ENCODE data around the gene NET1.
"Not testable (repeated sequence)": the region's sequence is repeated elsewhere in the genome, so short reads cannot be mapped to it uniquely, and the experiment has no call there.

Gene NET1

DNA sequence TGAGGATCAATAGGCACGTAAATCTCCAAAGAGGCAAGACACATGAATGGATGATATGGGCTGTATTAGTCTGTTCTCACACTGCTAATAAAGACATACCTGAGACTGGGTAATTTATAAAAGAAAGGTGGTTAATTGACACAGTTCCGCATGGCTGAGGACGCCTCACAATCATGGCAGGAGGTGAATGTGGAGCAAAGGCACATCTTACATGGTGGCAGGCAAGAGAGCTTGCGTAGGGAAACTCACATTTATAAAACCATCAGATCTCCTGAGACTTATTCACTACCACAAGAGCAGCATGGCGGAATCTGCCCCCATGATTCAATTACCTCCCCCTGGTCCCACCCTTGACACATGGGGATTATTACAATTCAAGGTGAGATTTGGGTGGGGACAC, 33.2 kb upstream of the NET1 start:
- H3K9me3 ChIP-seq (ENCODE audit: control insufficient read depth in 1 of 2, low read length in 2 of 2); H3K4me1 ChIP-seq (ENCODE audit: control insufficient read depth in 1 of 2, insufficient read depth in 2 of 2, low read length in 2 of 2); H3K4me3 ChIP-seq (ENCODE audit: low read depth in 1 of 2, low read length in 2 of 2); H3K27ac ChIP-seq (ENCODE audit: low read length); H3K36me3 ChIP-seq (ENCODE audit: control insufficient read depth in 1 of 2, insufficient read depth in 2 of 2, low read length in 2 of 2); H3K27me3 ChIP-seq (ENCODE audit: low read depth, low read length): not testable (repeated sequence)

DNA sequence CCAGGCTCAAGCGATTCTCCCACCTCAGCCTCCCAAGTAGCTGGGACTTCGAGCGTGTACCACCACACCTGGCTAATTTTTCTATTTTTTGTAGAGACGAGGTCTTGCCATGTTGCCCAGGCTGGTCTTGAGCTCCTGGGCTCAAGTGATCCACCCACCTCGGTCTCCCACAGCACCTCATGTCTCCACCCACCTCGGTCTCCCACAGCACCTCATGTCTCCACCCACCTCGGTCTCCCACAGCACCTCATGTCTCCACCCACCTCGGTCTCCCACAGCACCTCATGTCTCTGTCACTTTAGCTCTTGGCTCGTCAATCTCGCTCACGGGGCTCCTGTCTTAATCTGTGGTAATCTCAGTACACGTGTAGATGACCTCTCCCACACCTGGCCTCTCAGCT, 32.0 kb upstream of the NET1 start:
- H3K27me3 ChIP-seq (ENCODE audit: low read depth, low read length); H3K27ac ChIP-seq (ENCODE audit: low read length); H3K4me3 ChIP-seq (ENCODE audit: low read depth in 1 of 2, low read length in 2 of 2); H3K36me3 ChIP-seq (ENCODE audit: control insufficient read depth in 1 of 2, insufficient read depth in 2 of 2, low read length in 2 of 2); H3K9me3 ChIP-seq (ENCODE audit: control insufficient read depth in 1 of 2, low read length in 2 of 2); H3K4me1 ChIP-seq (ENCODE audit: control insufficient read depth in 1 of 2, insufficient read depth in 2 of 2, low read length in 2 of 2): not testable (repeated sequence)

DNA sequence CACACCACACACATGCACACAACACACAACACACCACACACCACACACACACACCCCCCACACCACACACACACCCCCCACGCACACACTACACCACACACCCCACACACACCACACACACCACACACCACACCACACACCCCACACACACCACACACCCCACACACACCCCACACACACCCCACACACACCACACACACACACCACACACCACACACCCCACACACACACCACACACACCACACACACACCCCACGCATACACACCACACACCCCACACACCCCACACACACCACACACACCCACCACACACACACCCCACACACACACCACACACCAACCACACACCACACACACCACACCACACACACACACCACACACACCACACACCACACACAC, 31.2 kb upstream of the NET1 start:
- H3K4me3 ChIP-seq (ENCODE audit: low read depth in 1 of 2, low read length in 2 of 2) = no peak overlapping the region
- H3K9me3 ChIP-seq (ENCODE audit: control insufficient read depth in 1 of 2, low read length in 2 of 2) = no peaks in the 10 kb centered on the region
- H3K4me1 ChIP-seq (ENCODE audit: control insufficient read depth in 1 of 2, insufficient read depth in 2 of 2, low read length in 2 of 2) = no peaks in the 10 kb centered on the region
- H3K27me3 ChIP-seq (ENCODE audit: low read depth, low read length) = no peaks in the 10 kb centered on the region
- H3K27ac ChIP-seq (ENCODE audit: low read length) = no peak overlapping the region
- H3K36me3 ChIP-seq (ENCODE audit: control insufficient read depth in 1 of 2, insufficient read depth in 2 of 2, low read length in 2 of 2) = no peaks in the 10 kb centered on the region

DNA sequence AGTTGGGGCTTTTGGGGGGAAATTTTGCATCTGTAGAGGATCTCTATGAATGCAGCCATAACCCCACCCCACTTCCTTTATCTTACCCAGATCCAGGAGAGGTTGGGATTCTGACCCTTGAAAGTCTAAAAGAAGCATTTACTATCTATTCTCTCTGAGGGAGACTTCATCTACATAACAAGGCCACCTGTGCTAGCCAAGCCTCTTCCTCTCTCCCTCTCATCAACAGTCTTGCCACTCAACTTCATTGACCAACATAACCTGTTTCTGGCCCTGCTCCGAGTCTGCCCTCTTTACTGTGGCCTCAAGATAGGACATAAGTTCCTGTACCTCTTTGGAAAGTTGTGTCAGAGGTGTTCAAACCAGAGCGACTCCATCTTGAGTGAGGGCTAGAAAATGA, 27.1 kb upstream of the NET1 start:
- Histone ChIP-seq H3K27me3 (ENCODE audit: low read depth, low read length) (no peaks in the 10 kb centered on the region), H3K4me3 (ENCODE audit: low read depth in 1 of 2, low read length in 2 of 2) (no peak overlapping the region), H3K4me1 (ENCODE audit: control insufficient read depth in 1 of 2, insufficient read depth in 2 of 2, low read length in 2 of 2) (no peaks in the 10 kb centered on the region), H3K36me3 (ENCODE audit: control insufficient read depth in 1 of 2, insufficient read depth in 2 of 2, low read length in 2 of 2) (no peaks in the 10 kb centered on the region), H3K9me3 (ENCODE audit: control insufficient read depth in 1 of 2, low read length in 2 of 2) (peaks cover 0 to 10% of the 10 kb centered on the region in 2 donors), H3K27ac (ENCODE audit: low read length) (no peak overlapping the region)

DNA sequence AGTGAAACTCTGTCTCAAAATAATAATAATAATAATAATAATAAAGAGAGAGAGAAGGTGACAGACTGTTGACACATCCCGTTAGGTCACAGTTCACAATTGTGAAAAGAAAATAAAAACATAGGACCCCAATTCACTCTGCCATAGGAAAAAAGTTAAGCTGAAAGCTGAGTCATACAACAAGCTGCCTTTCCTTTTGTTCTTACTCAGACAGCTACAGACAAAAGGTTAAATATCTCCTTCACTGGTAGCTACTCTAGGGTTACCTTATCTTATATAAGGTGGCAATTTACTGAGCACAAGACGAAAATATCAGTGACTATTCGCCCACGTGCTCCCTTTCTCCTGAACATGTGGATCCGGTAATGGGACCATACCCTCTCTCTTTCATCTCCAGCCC, 25.2 kb upstream of the NET1 start:
- Histone ChIP-seq H3K27ac (ENCODE audit: low read length) (no peak overlapping the region), H3K4me1 (ENCODE audit: control insufficient read depth in 1 of 2, insufficient read depth in 2 of 2, low read length in 2 of 2) (no peaks in the 10 kb centered on the region), H3K36me3 (ENCODE audit: control insufficient read depth in 1 of 2, insufficient read depth in 2 of 2, low read length in 2 of 2) (no peaks in the 10 kb centered on the region), H3K9me3 (ENCODE audit: control insufficient read depth in 1 of 2, low read length in 2 of 2) (peaks cover 6 to 24% of the 10 kb centered on the region in 2 donors), H3K27me3 (ENCODE audit: low read depth, low read length) (no peaks in the 10 kb centered on the region), H3K4me3 (ENCODE audit: low read depth in 1 of 2, low read length in 2 of 2) (no peak overlapping the region)

DNA sequence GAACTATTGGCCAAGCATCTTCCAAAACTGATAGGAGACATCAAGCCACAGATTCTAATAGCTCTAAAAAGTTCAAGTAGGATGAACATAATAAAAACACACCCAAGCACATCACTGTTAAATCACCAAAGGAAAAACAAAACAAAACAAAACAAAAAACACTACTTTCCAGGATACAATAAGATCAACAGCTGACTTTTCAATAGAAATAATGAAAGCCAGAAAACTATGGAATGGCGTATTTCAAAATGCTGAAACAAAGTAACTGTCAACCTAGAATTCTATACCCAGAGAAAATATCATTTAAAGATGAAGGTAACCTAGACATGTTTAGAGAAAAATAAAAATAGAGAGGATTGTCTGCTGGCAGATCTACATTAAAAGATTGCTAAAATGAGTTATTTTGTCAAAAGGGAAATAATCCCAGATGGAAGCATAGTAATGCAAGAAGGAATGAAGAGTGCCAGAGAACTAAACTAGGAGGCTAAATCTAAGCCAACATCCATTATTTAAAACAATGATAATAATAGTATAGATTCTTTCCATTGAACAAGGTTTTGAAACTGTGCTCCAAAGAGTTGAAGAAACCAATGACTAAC, 21.7 kb upstream of the NET1 start:
- no peaks in the 10 kb centered on the region for H3K36me3 ChIP-seq (ENCODE audit: control insufficient read depth in 1 of 2, insufficient read depth in 2 of 2, low read length in 2 of 2)
- no peaks in the 10 kb centered on the region for H3K4me1 ChIP-seq (ENCODE audit: control insufficient read depth in 1 of 2, insufficient read depth in 2 of 2, low read length in 2 of 2)
- H3K27ac ChIP-seq (ENCODE audit: low read length) = no peak overlapping the region
- H3K9me3 ChIP-seq (ENCODE audit: control insufficient read depth in 1 of 2, low read length in 2 of 2) = peaks cover 6 to 27% of the 10 kb centered on the region in 2 donors
- H3K27me3 ChIP-seq (ENCODE audit: low read depth, low read length) = no peaks in the 10 kb centered on the region
- no peak overlapping the region for H3K4me3 ChIP-seq (ENCODE audit: low read depth in 1 of 2, low read length in 2 of 2)

DNA sequence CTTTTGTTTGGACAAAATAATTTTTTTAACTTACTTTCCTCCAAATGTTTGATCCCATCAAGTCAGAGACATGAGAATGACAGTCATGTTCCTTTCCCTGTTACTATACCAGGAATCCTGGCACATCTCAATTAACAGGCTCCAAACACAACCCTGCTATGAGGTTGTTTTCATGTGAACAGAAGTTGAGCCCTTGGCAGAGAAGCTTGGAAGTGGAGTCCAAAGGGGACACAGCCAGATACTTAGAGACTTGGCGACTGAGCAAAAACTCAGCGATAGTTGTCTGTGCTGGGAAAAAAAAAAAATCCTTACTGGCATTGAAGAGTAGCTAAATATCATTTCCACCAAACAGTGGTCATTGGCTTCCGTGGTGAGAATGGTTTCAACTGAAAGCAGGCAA, 20.6 kb upstream of the NET1 start:
- H3K27ac ChIP-seq (ENCODE audit: low read length) = no peak overlapping the region
- peaks cover 6 to 27% of the 10 kb centered on the region in 2 donors for H3K9me3 ChIP-seq (ENCODE audit: control insufficient read depth in 1 of 2, low read length in 2 of 2)
- H3K4me3 ChIP-seq (ENCODE audit: low read depth in 1 of 2, low read length in 2 of 2) = no peak overlapping the region
- no peaks in the 10 kb centered on the region for H3K36me3 ChIP-seq (ENCODE audit: control insufficient read depth in 1 of 2, insufficient read depth in 2 of 2, low read length in 2 of 2)
- no peaks in the 10 kb centered on the region for H3K27me3 ChIP-seq (ENCODE audit: low read depth, low read length)
- H3K4me1 ChIP-seq (ENCODE audit: control insufficient read depth in 1 of 2, insufficient read depth in 2 of 2, low read length in 2 of 2) = no peaks in the 10 kb centered on the region

DNA sequence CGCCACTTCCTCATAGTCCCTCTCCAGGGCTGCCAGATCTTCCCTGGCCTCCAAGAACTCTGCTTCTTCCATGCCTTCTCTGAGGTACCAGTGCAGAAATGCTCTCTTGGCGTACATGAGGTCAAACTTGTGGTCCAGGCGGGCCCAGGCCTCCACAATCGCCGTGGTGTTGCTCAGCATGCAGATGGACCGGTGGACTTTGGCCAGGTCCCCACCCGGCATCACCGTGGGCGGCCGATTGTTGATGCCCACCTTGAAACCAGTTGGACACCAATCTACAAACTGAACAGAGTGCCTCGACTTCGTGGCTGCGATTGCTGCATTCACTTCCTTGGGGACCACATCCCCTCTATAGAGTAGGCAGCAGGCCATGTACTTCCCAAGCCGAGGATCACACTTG, 18.8 kb upstream of the NET1 start:
- H3K36me3 ChIP-seq (ENCODE audit: control insufficient read depth in 1 of 2, insufficient read depth in 2 of 2, low read length in 2 of 2) = no peaks in the 10 kb centered on the region
- no peak overlapping the region for H3K4me3 ChIP-seq (ENCODE audit: low read depth in 1 of 2, low read length in 2 of 2)
- no peaks in the 10 kb centered on the region for H3K4me1 ChIP-seq (ENCODE audit: control insufficient read depth in 1 of 2, insufficient read depth in 2 of 2, low read length in 2 of 2)
- no peak overlapping the region for H3K27ac ChIP-seq (ENCODE audit: low read length)
- H3K27me3 ChIP-seq (ENCODE audit: low read depth, low read length) = no peaks in the 10 kb centered on the region
- H3K9me3 ChIP-seq (ENCODE audit: control insufficient read depth in 1 of 2, low read length in 2 of 2) = peaks cover 6 to 27% of the 10 kb centered on the region in 2 donors

DNA sequence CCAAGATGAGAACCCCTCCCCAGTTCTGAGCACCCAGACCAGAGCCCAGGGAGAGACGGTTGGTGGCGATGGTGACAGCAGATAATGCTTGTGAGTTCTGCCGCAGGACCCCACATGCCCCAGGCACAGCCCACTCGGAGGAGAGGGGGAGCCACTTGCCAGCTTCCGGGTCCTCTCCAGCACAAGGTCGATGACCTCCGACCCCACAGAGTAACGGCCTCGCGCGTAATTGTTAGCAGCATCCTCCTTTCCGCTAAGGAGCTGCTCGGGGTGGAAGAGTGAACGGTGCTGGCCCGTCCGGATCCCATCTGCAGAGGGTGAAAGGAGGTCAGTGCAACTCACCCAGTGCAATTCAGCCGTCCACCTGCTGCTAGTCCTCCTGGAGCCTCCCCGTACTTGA, 17.2 kb upstream of the NET1 start:
- Histone ChIP-seq H3K9me3 (ENCODE audit: control insufficient read depth in 1 of 2, low read length in 2 of 2) (peaks cover 6 to 17% of the 10 kb centered on the region in 2 donors), H3K27ac (ENCODE audit: low read length) (no peak overlapping the region)

DNA sequence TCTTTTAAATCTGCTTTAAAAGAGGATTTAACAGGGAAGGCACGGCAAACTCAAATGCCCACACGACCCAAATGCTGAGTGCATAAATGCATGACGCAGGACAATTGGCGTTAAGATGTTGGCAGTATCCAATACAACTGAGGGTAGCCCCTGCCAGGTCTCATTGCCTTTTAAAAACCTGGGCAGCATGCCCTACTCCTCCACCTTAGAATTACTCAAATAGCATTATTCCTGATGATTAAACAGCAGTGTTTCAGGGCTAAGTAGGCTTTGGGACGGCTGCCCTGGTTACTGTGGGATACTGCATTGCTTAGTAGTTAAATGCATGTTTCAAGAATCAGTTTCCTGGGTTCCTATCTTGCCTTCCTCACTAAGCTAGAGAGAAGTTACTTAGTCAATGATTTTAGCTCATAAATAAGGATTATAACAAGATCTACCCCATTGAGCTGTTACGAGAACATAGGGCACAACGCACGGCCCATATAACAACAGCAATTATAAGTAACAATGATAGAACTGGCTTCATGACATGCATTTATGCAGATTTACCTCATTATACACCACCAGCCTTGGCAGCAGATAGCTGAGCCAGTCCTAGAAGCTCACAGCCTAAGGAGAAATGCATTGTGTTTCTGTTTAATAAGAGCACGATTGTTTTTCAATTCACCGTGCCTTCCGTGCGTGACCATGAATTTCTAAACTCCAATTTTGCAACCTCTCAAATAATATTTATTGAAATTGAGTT, 15.6 kb upstream of the NET1 start:
- Histone ChIP-seq H3K4me1 (ENCODE audit: control insufficient read depth in 1 of 2, insufficient read depth in 2 of 2, low read length in 2 of 2) (no peaks in the 10 kb centered on the region), H3K27ac (ENCODE audit: low read length) (no peak overlapping the region), H3K9me3 (ENCODE audit: control insufficient read depth in 1 of 2, low read length in 2 of 2) (peaks cover 0 to 5% of the 10 kb centered on the region in 2 donors), H3K36me3 (ENCODE audit: control insufficient read depth in 1 of 2, insufficient read depth in 2 of 2, low read length in 2 of 2) (no peaks in the 10 kb centered on the region), H3K27me3 (ENCODE audit: low read depth, low read length) (no peaks in the 10 kb centered on the region), H3K4me3 (ENCODE audit: low read depth in 1 of 2, low read length in 2 of 2) (no peak overlapping the region)

More for the DNA sequence above, 17.2 kb upstream of the NET1 start:
- Histone ChIP-seq H3K4me1 (ENCODE audit: control insufficient read depth in 1 of 2, insufficient read depth in 2 of 2, low read length in 2 of 2) (no peaks in the 10 kb centered on the region), H3K27me3 (ENCODE audit: low read depth, low read length) (no peaks in the 10 kb centered on the region), H3K4me3 (ENCODE audit: low read depth in 1 of 2, low read length in 2 of 2) (no peak overlapping the region), H3K36me3 (ENCODE audit: control insufficient read depth in 1 of 2, insufficient read depth in 2 of 2, low read length in 2 of 2) (no peaks in the 10 kb centered on the region)

DNA sequence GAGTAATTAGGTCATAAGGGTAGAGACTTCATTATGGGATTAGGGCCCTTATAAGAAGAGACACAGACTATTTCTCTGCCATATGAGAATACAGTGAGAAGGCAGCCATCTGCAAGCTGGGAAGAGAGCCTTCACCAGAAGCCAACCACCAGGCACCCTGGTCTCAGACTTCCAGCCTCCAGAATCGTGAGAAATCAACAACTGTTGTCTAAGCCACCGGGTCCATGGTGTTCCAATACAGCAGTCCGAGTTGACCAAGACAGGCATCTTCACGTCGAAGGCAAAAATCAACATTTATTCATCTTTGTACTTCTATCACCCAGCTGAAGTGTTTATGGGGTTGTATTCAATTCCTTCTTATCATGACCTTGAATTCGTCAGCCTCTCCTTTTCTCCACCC, 13.0 kb upstream of the NET1 start:
- Histone ChIP-seq H3K27me3 (ENCODE audit: low read depth, low read length) (no peaks in the 10 kb centered on the region), H3K27ac (ENCODE audit: low read length) (no peak overlapping the region), H3K9me3 (ENCODE audit: control insufficient read depth in 1 of 2, low read length in 2 of 2) (no peaks in the 10 kb centered on the region), H3K4me3 (ENCODE audit: low read depth in 1 of 2, low read length in 2 of 2) (no peak overlapping the region), H3K4me1 (ENCODE audit: control insufficient read depth in 1 of 2, insufficient read depth in 2 of 2, low read length in 2 of 2) (no peaks in the 10 kb centered on the region), H3K36me3 (ENCODE audit: control insufficient read depth in 1 of 2, insufficient read depth in 2 of 2, low read length in 2 of 2) (no peaks in the 10 kb centered on the region)
